Measurements from ENCODE around the gene PGPEP1. TPM values are rescaled to one million over a fixed set of nuclear protein-coding genes. Genes with fewer than 3 reads are reported as not detected.
"Not testable (repeated sequence)": the region's sequence is repeated elsewhere in the genome, so short reads cannot be mapped to it uniquely, and the experiment has no call there.

The PGPEP1 gene
- total RNA-seq, 2 experiments from 2014 or later, result 41.3 to 45.7 TPM

- Mint-ChIP-seq H3K4me3 (no peak overlapping the region), H3K36me3 (peaks cover 16% of the 10 kb centered on the region), H3K4me1 (peaks cover 17% of the 10 kb centered on the region), H3K9me3 (no peaks in the 10 kb centered on the region), H3K27ac (no peak overlapping the region), H3K27me3 (no peaks in the 10 kb centered on the region)
- DNase-seq (no peak), ATAC-seq (ENCODE audit: low read depth) (no peak)
- POLR2A ChIA-PET, result interaction anchor here (1.2 kb wide), 1 partner anchor 15 kb away, joined by 3 read pairs; no protein-coding TSS in a partner anchor
Observed at GRCh38 chr19:18345296-18345695, 4.9 kb downstream of the PGPEP1 start.

GRCh38 chr19:18346091-18346490 lies 5.7 kb downstream of the PGPEP1 start:
- H3K4me1 Mint-ChIP-seq, result peaks cover 17% of the 10 kb centered on the region
- peaks cover 19% of the 10 kb centered on the region for H3K36me3 Mint-ChIP-seq
- ATAC-seq (ENCODE audit: low read depth) (no peak), DNase-seq (no peak)
- peak overlapping the region; percentile 43 for H3K27ac Mint-ChIP-seq
- H3K4me3 Mint-ChIP-seq, result no peak overlapping the region
- no peaks in the 10 kb centered on the region for H3K27me3 Mint-ChIP-seq
- no peaks in the 10 kb centered on the region for H3K9me3 Mint-ChIP-seq
- POLR2A ChIA-PET, result interaction anchor here (1.2 kb wide), 1 partner anchor 14 kb away, joined by 3 read pairs; no protein-coding TSS in a partner anchor

- H3K27ac Mint-ChIP-seq, result no peak overlapping the region
- DNase-seq (no peak), ATAC-seq (ENCODE audit: low read depth) (no peak)
- H3K4me1 Mint-ChIP-seq, result peaks cover 9% of the 10 kb centered on the region
- POLR2A ChIA-PET, result no interaction called here
- H3K9me3 Mint-ChIP-seq, result no peaks in the 10 kb centered on the region
- peaks cover 18% of the 10 kb centered on the region for H3K36me3 Mint-ChIP-seq
- H3K27me3 Mint-ChIP-seq, result no peaks in the 10 kb centered on the region
- H3K4me3 Mint-ChIP-seq, result no peak overlapping the region
Observed at GRCh38 chr19:18348171-18348570, 7.8 kb downstream of the PGPEP1 start.

- ATAC-seq (ENCODE audit: low read depth); POLR2A ChIA-PET; H3K4me1 Mint-ChIP-seq: not testable (repeated sequence)
Observed at GRCh38 chr19:18348818-18349339, 8.5 kb downstream of the PGPEP1 start.

GRCh38 chr19:18349524-18350128 lies 9.2 kb downstream of the PGPEP1 start:
- H3K4me1 Mint-ChIP-seq, result peaks cover 9% of the 10 kb centered on the region
- H3K9me3 Mint-ChIP-seq, result no peaks in the 10 kb centered on the region
- H3K27ac Mint-ChIP-seq, result no peak overlapping the region
- no peak for DNase-seq
- H3K4me3 Mint-ChIP-seq, result no peak overlapping the region
- POLR2A ChIA-PET, result interaction anchor here (0.6 kb wide), 1 partner anchor 11 kb away, joined by 3 read pairs; no protein-coding TSS in a partner anchor
- no peaks in the 10 kb centered on the region for H3K27me3 Mint-ChIP-seq
- ATAC-seq (ENCODE audit: low read depth), result no peak
- H3K36me3 Mint-ChIP-seq, result peaks cover 19% of the 10 kb centered on the region

More at GRCh38 chr19:18348818-18349339, 8.5 kb downstream of the PGPEP1 start:
- not testable (repeated sequence) for H3K27ac Mint-ChIP-seq, DNase-seq, H3K4me3 Mint-ChIP-seq, H3K9me3 Mint-ChIP-seq, H3K27me3 Mint-ChIP-seq
- peaks cover 21% of the 10 kb centered on the region for H3K36me3 Mint-ChIP-seq

GRCh38 chr19:18350490-18350889 lies 10.1 kb downstream of the PGPEP1 start:
- POLR2A ChIA-PET, result interaction anchor here (0.6 kb wide), 1 partner anchor 10 kb away, joined by 3 read pairs; no protein-coding TSS in a partner anchor
- no peak overlapping the region for H3K4me3 Mint-ChIP-seq
- no peaks in the 10 kb centered on the region for H3K27me3 Mint-ChIP-seq

GRCh38 chr19:18351544-18351943 lies 11.1 kb downstream of the PGPEP1 start:
- no peak overlapping the region for H3K27ac Mint-ChIP-seq
- DNase-seq (no peak), ATAC-seq (ENCODE audit: low read depth) (no peak)
- no peaks in the 10 kb centered on the region for H3K9me3 Mint-ChIP-seq
- no peaks in the 10 kb centered on the region for H3K27me3 Mint-ChIP-seq
- peaks cover 3% of the 10 kb centered on the region for H3K4me1 Mint-ChIP-seq
- POLR2A ChIA-PET, result no interaction called here
- H3K36me3 Mint-ChIP-seq, result peaks cover 23% of the 10 kb centered on the region
- no peak overlapping the region for H3K4me3 Mint-ChIP-seq

More at GRCh38 chr19:18350490-18350889, 10.1 kb downstream of the PGPEP1 start:
- peaks cover 20% of the 10 kb centered on the region for H3K36me3 Mint-ChIP-seq
- no peak for ATAC-seq (ENCODE audit: low read depth)
- H3K27ac Mint-ChIP-seq, result no peak overlapping the region
- H3K9me3 Mint-ChIP-seq, result no peaks in the 10 kb centered on the region
- H3K4me1 Mint-ChIP-seq, result peaks cover 8% of the 10 kb centered on the region
- no peak for DNase-seq

GRCh38 chr19:18353378-18354005 lies 13.1 kb downstream of the PGPEP1 start:
- Mint-ChIP-seq H3K4me1 (no peaks in the 10 kb centered on the region), H3K36me3 (peaks cover 31% of the 10 kb centered on the region), H3K4me3 (no peak overlapping the region), H3K9me3 (no peaks in the 10 kb centered on the region), H3K27ac (no peak overlapping the region), H3K27me3 (no peaks in the 10 kb centered on the region)
- POLR2A ChIA-PET, result no interaction called here
- DNase-seq, result no peak
- ATAC-seq (ENCODE audit: low read depth), result no peak

- peaks cover 37% of the 10 kb centered on the region for H3K36me3 Mint-ChIP-seq
- not testable (repeated sequence) for H3K4me1 Mint-ChIP-seq; ATAC-seq (ENCODE audit: low read depth); H3K27me3 Mint-ChIP-seq; H3K9me3 Mint-ChIP-seq; DNase-seq; H3K27ac Mint-ChIP-seq; H3K4me3 Mint-ChIP-seq
- POLR2A ChIA-PET, result interaction anchor here (0.7 to 1.0 kb wide), 3 partner anchors 20 to 492 kb away, joined by 3 to 6 read pairs (median 5); partner anchors contain the start of gene JUND
Observed at GRCh38 chr19:18354743-18355142, 14.3 kb downstream of the PGPEP1 start.

GRCh38 chr19:18357041-18357440 lies 16.6 kb downstream of the PGPEP1 start:
- no peak overlapping the region for H3K27ac Mint-ChIP-seq
- no peak overlapping the region for H3K4me3 Mint-ChIP-seq
- peaks cover 39% of the 10 kb centered on the region for H3K36me3 Mint-ChIP-seq
- H3K27me3 Mint-ChIP-seq, result no peaks in the 10 kb centered on the region
- ATAC-seq (ENCODE audit: low read depth), result no peak
- no peaks in the 10 kb centered on the region for H3K4me1 Mint-ChIP-seq
- DNase-seq, result no peak
- POLR2A ChIA-PET, result no interaction called here
- no peaks in the 10 kb centered on the region for H3K9me3 Mint-ChIP-seq

- Mint-ChIP-seq H3K27me3 (no peaks in the 10 kb centered on the region), H3K4me3 (no peak overlapping the region), H3K27ac (no peak overlapping the region), H3K9me3 (peaks cover 1% of the 10 kb centered on the region), H3K4me1 (peaks cover 17% of the 10 kb centered on the region), H3K36me3 (peaks cover 50% of the 10 kb centered on the region)
- POLR2A ChIA-PET, result no interaction called here
- ATAC-seq (ENCODE audit: low read depth) (no peak), DNase-seq (no peak)
Observed at GRCh38 chr19:18361646-18362045, 21.2 kb downstream of the PGPEP1 start.

GRCh38 chr19:18362934-18363542 lies 22.6 kb downstream of the PGPEP1 start:
- DNase-seq (no peak), ATAC-seq (ENCODE audit: low read depth) (no peak)
- Mint-ChIP-seq H3K27ac (no peak overlapping the region), H3K36me3 (peaks cover 49% of the 10 kb centered on the region), H3K27me3 (no peaks in the 10 kb centered on the region), H3K4me3 (no peak overlapping the region), H3K9me3 (peaks cover 1% of the 10 kb centered on the region), H3K4me1 (peaks cover 17% of the 10 kb centered on the region)
- POLR2A ChIA-PET, result no interaction called here

- POLR2A ChIA-PET, result no interaction called here
- Mint-ChIP-seq H3K4me3 (no peak overlapping the region), H3K9me3 (peaks cover 1% of the 10 kb centered on the region), H3K27me3 (no peaks in the 10 kb centered on the region), H3K36me3 (peaks cover 44% of the 10 kb centered on the region), H3K27ac (no peak overlapping the region), H3K4me1 (peaks cover 17% of the 10 kb centered on the region)
- ATAC-seq (ENCODE audit: low read depth) (no peak), DNase-seq (no peak)
Observed at GRCh38 chr19:18363787-18364186, 23.4 kb downstream of the PGPEP1 start.

Data from activated naive CD8-positive, alpha-beta T cell treated with anti-CD3 and anti-CD28 coated beads, Interleukin-2, amount 10 ng/mL, durations not matched to agents 7 days and 5 days (primary cell).